GM23338 (cell line): ENCODE data around the gene RASL11B. TPM values are rescaled to one million over a fixed set of nuclear protein-coding genes. Genes with fewer than 3 reads are reported as not detected.

Source experiments
- ATAC-seq: fragments of 200-7000 bp; cut with Tn5 transposase; 3 replicates; pipeline ENCODE4 v1.9.1; 2020
- DNase-seq: peaks from one replicate; pipeline ENCODE4 v3.0.0-alpha.2; 2015; ENCODE audit warnings: low spot score
- H2AFZ ChIP-seq: fragments of 200-600 bp; sonication (generic); 2 replicates; pipeline ENCODE4 v1.8.0; 2016; ENCODE audit warnings: antibody characterized with exemption, mild to moderate bottlenecking, moderate library complexity
- H3F3A ChIP-seq: fragments of 200-600 bp; sonication (generic); replicated peaks from 2 replicates; pipeline ENCODE4 v1.8.0; 2017; ENCODE audit warnings: antibody characterized with exemption, mixed run types, low read depth
- H3K27ac ChIP-seq: fragments of 200-600 bp; sonication (generic); 2 replicates; pipeline ENCODE4 v1.6.1; 2016; ENCODE audit warnings: low read depth
- H3K27me3 ChIP-seq: fragments of 200-600 bp; sonication (generic); 2 replicates; pipeline ENCODE4 v1.8.0; 2016; ENCODE audit warnings: mild to moderate bottlenecking, mixed run types, moderate library complexity; ENCODE audit not compliant: insufficient read depth
- H3K36me3 ChIP-seq: fragments of 200-600 bp; sonication (generic); 2 replicates; pipeline ENCODE4 v1.8.0; 2016; ENCODE audit warnings: mild to moderate bottlenecking; ENCODE audit not compliant: insufficient read depth
- H3K4me1 ChIP-seq: fragments of 200-600 bp; sonication (generic); 2 replicates; pipeline ENCODE4 v1.8.0; 2016; ENCODE audit warnings: mild to moderate bottlenecking, moderate library complexity; ENCODE audit not compliant: insufficient read depth
- H3K4me2 ChIP-seq: fragments of 200-600 bp; sonication (generic); 2 replicates; pipeline ENCODE4 v1.7.1; 2017; ENCODE audit warnings: mixed run types
- H3K4me3 ChIP-seq: fragments of 200-600 bp; sonication (generic); 2 replicates; pipeline ENCODE4 v1.6.1; 2016; ENCODE audit warnings: mixed run types
- H3K79me2 ChIP-seq: fragments of 200-600 bp; sonication (generic); replicated peaks from 2 replicates; pipeline ENCODE4 v1.8.0; 2017; ENCODE audit warnings: mild to moderate bottlenecking; ENCODE audit not compliant: insufficient read depth
- H3K9me2 ChIP-seq: fragments of 200-600 bp; sonication (generic); 2 replicates; pipeline ENCODE4 v1.8.0; 2017; ENCODE audit not compliant: insufficient read depth
- H4K20me1 ChIP-seq: fragments of 200-600 bp; sonication (generic); replicated peaks from 2 replicates; pipeline ENCODE4 v1.8.0; 2017; ENCODE audit warnings: mild to moderate bottlenecking; ENCODE audit not compliant: insufficient read depth
- H3K27ac Mint-ChIP-seq: 2 replicates; pipeline ENCODE4 v1.8.0; 2020; ENCODE audit warnings: inconsistent platforms, mild to moderate bottlenecking, moderate library complexity, mixed read lengths
- H3K27me3 Mint-ChIP-seq: 3 replicates; pipeline ENCODE4 v1.8.0; 2022; ENCODE audit warnings: low read depth, mild to moderate bottlenecking, moderate library complexity, mixed read lengths, inconsistent platforms; ENCODE audit not compliant: insufficient read depth, poor library complexity
- H3K36me3 Mint-ChIP-seq: 3 replicates; pipeline ENCODE4 v1.8.0; 2021; ENCODE audit warnings: low read depth, mild to moderate bottlenecking, inconsistent platforms, moderate library complexity, mixed read lengths
- H3K4me1 Mint-ChIP-seq: 3 replicates; pipeline ENCODE4 v1.8.0; 2020; ENCODE audit warnings: mild to moderate bottlenecking, inconsistent platforms, mixed read lengths
- H3K4me3 Mint-ChIP-seq: 3 replicates; pipeline ENCODE4 v1.8.0; 2021; ENCODE audit warnings: moderate library complexity, mild to moderate bottlenecking, inconsistent platforms, mixed read lengths
- H3K9me3 Mint-ChIP-seq: 3 replicates; pipeline ENCODE4 v1.8.0; 2020; ENCODE audit warnings: moderate library complexity, mild to moderate bottlenecking, inconsistent platforms, mixed read lengths
- EZH2 ChIP-seq: fragments of 200-600 bp; sonication (generic); IDR thresholded peaks from one replicate; pipeline ENCODE4 v1.8.0; 2017; ENCODE audit warnings: antibody characterized with exemption, mild to moderate bottlenecking, low read depth; ENCODE audit not compliant: unreplicated experiment
- JUNB ChIP-seq: IDR thresholded peaks from one replicate; pipeline ENCODE4 v1.6.1; 2016; ENCODE audit warnings: antibody characterized with exemption; ENCODE audit not compliant: unreplicated experiment
- POLR2AphosphoS5 ChIP-seq: IDR thresholded peaks from 2 replicates; pipeline ENCODE4 v1.6.1; 2016; ENCODE audit warnings: antibody characterized with exemption, low read depth
- REST ChIP-seq: IDR thresholded peaks from one replicate; pipeline ENCODE4 v1.6.1; 2018; ENCODE audit warnings: antibody characterized with exemption; ENCODE audit not compliant: unreplicated experiment
- STAT1 ChIP-seq: IDR thresholded peaks from one replicate; pipeline ENCODE4 v1.6.1; 2016; ENCODE audit warnings: antibody characterized with exemption; ENCODE audit not compliant: unreplicated experiment
- polyA plus RNA-seq: library from polyadenylated mRNA; unstranded; fragments of >200 nt; fragmentation: Nextera tagmentation; extraction: Ambion mirVana; gene quantifications from 2 replicates; pipeline ENCODE4 v1.2.1, GENCODE V29; 2016
- total RNA-seq: library from RNA; depleted of rRNA; stranded (reverse); fragments of >200 nt; shearing (Covaris generic); gene quantifications from 2 replicates; pipeline ENCODE4 v1.2.3, GENCODE V29; 2014
- TF ChIP-seq, protein P1 (sequence below): fragments of 250-450 bp; sonication (Bioruptor Pico); IDR thresholded peaks from 2 replicates; pipeline ENCODE4 v1.5.0; 2020; ENCODE audit warnings: mild to moderate bottlenecking, moderate library complexity

RASL11B gene
- total and polyA plus RNA-seq, 2 experiments from 2014 or later, result 69.7 to 100.0 TPM

DNA sequence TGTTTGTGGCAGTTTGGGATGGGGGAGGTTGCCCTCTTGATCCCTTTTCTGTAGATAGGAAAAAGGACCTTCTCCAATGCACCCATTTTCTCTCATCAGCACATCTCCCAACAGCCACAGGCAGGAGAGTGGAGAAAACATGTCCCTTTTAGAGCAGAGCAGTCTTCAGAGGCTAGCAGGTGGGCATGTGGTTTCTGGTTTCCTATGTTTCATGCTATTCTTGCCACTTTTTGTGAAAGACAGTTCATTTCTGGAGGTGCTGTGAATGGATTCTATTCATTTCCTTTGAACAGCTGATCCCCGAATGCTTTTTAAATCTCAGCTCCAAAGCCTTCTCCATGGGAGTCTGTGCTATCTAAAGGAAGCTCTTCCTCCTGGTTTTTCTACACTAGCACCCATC is 18.9 kb downstream of the RASL11B start (continued):
- TF ChIP-seq REST, result no peak
- TF ChIP-seq, protein P1, sequence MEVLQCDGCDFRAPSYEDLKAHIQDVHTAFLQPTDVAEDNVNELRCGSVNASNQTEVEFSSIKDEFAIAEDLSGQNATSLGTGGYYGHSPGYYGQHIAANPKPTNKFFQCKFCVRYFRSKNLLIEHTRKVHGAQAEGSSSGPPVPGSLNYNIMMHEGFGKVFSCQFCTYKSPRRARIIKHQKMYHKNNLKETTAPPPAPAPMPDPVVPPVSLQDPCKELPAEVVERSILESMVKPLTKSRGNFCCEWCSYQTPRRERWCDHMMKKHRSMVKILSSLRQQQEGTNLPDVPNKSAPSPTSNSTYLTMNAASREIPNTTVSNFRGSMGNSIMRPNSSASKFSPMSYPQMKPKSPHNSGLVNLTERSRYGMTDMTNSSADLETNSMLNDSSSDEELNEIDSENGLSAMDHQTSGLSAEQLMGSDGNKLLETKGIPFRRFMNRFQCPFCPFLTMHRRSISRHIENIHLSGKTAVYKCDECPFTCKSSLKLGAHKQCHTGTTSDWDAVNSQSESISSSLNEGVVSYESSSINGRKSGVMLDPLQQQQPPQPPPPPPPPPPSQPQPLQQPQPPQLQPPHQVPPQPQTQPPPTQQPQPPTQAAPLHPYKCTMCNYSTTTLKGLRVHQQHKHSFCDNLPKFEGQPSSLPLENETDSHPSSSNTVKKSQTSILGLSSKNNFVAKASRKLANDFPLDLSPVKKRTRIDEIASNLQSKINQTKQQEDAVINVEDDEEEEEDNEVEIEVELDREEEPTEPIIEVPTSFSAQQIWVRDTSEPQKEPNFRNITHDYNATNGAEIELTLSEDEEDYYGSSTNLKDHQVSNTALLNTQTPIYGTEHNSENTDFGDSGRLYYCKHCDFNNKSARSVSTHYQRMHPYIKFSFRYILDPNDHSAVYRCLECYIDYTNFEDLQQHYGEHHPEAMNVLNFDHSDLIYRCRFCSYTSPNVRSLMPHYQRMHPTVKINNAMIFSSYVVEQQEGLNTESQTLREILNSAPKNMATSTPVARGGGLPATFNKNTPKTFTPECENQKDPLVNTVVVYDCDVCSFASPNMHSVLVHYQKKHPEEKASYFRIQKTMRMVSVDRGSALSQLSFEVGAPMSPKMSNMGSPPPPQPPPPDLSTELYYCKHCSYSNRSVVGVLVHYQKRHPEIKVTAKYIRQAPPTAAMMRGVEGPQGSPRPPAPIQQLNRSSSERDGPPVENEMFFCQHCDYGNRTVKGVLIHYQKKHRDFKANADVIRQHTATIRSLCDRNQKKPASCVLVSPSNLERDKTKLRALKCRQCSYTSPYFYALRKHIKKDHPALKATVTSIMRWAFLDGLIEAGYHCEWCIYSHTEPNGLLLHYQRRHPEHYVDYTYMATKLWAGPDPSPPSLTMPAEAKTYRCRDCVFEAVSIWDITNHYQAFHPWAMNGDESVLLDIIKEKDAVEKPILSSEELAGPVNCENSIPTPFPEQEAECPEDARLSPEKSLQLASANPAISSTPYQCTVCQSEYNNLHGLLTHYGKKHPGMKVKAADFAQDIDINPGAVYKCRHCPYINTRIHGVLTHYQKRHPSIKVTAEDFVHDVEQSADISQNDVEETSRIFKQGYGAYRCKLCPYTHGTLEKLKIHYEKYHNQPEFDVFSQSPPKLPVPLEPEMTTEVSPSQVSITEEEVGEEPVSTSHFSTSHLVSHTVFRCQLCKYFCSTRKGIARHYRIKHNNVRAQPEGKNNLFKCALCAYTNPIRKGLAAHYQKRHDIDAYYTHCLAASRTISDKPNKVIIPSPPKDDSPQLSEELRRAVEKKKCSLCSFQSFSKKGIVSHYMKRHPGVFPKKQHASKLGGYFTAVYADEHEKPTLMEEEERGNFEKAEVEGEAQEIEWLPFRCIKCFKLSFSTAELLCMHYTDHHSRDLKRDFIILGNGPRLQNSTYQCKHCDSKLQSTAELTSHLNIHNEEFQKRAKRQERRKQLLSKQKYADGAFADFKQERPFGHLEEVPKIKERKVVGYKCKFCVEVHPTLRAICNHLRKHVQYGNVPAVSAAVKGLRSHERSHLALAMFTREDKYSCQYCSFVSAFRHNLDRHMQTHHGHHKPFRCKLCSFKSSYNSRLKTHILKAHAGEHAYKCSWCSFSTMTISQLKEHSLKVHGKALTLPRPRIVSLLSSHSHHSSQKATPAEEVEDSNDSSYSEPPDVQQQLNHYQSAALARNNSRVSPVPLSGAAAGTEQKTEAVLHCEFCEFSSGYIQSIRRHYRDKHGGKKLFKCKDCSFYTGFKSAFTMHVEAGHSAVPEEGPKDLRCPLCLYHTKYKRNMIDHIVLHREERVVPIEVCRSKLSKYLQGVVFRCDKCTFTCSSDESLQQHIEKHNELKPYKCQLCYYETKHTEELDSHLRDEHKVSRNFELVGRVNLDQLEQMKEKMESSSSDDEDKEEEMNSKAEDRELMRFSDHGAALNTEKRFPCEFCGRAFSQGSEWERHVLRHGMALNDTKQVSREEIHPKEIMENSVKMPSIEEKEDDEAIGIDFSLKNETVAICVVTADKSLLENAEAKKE (CRISPR knock-in tag), result no peak

GRCh38 chr4:52883183-52883621 is 21.1 kb downstream of the RASL11B start:
- H3K36me3 ChIP-seq, result no peaks in the 10 kb centered on the region
- DNase-seq (peak; percentile 43), ATAC-seq (peak; percentile 95)
- Mint-ChIP-seq H3K36me3 (peaks cover 33% of the 10 kb centered on the region), H3K4me3 (no peak overlapping the region), H3K9me3 (peaks cover 29% of the 10 kb centered on the region), H3K27ac (no peak overlapping the region), H3K4me1 (peaks cover 14% of the 10 kb centered on the region), H3K27me3 (peaks cover 4% of the 10 kb centered on the region)
- TF ChIP-seq EZH2 (no peak), JUNB (no peak), POLR2AphosphoS5 (no peak), STAT1 (no peak)
- TF ChIP-seq, protein P1 (CRISPR knock-in tag), result peak; percentile 85
- H3F3A ChIP-seq, result no peaks in the 10 kb centered on the region
- no peaks in the 10 kb centered on the region for H3K79me2 ChIP-seq
- peak overlapping the region; percentile 53; the same call in 1 of the 2 replicates for H2AFZ ChIP-seq
- no peak overlapping the region for H3K27ac ChIP-seq
- peaks cover 4% of the 10 kb centered on the region for H3K4me1 ChIP-seq
- H3K4me2 ChIP-seq, result no peak overlapping the region
- H3K27me3 ChIP-seq, result no peaks in the 10 kb centered on the region
- 0 out of 2 replicates have a peak, but pooled peaks cover 3% of the 10 kb centered on the region for H3K9me2 ChIP-seq
- no peak overlapping the region for H3K4me3 ChIP-seq
- no peaks in the 10 kb centered on the region for H4K20me1 ChIP-seq
